C4-2B (cell line): ENCODE data around the gene LRRIQ4.

Experiments
- CTCF ChIP-seq: fragments of 450-650 bp; conservative IDR thresholded peaks from 2 replicates; pipeline ENCODE4 v1.5.1; 2017; ENCODE audit warnings: mild to moderate bottlenecking
- ZFX ChIP-seq: fragments of 450-650 bp; IDR thresholded peaks from 2 replicates; pipeline ENCODE4 v1.6.1; 2017

- no peak for TF ChIP-seq CTCF
- TF ChIP-seq ZFX: no peak
These were observed 25.6 kb upstream of the LRRIQ4 start for GRCh38 chr3:169787120-169787519.
